HG02610 (cell line): ENCODE data around the gene DAP.
"Not testable (repeated sequence)": the region's sequence is repeated elsewhere in the genome, so short reads cannot be mapped to it uniquely, and the experiment has no call there.

Source experiments
- ATAC-seq: cut with Tn5 transposase; IDR thresholded peaks from one replicate; pipeline ENCODE4 v1.9.1; 2021; ENCODE audit warnings: mild to moderate bottlenecking, moderate library complexity; ENCODE audit not compliant: unreplicated experiment

The DAP gene

GRCh38 chr5:10674582-10674981 lies 86.5 kb downstream of the DAP start:
- ATAC-seq: no peak

- ATAC-seq: no peak
Observed at GRCh38 chr5:10674096-10674495, 86.9 kb downstream of the DAP start.

- no peak for ATAC-seq
Observed at GRCh38 chr5:10673407-10673806, 87.6 kb downstream of the DAP start.

- no peak for ATAC-seq
Observed at GRCh38 chr5:10673017-10673389, 88.0 kb downstream of the DAP start.

GRCh38 chr5:10672146-10673016 lies 88.7 kb downstream of the DAP start:
- ATAC-seq: no peak

- ATAC-seq: no peak
Observed at GRCh38 chr5:10671041-10672008, 89.7 kb downstream of the DAP start.

- ATAC-seq: no peak
Observed at GRCh38 chr5:10669983-10670382, 91.1 kb downstream of the DAP start.

GRCh38 chr5:10668697-10669096 lies 92.3 kb downstream of the DAP start:
- ATAC-seq: no peak

- ATAC-seq: no peak
Observed at GRCh38 chr5:10667431-10668057, 93.5 kb downstream of the DAP start.

- no peak for ATAC-seq
Observed at GRCh38 chr5:10666531-10667299, 94.3 kb downstream of the DAP start.

GRCh38 chr5:10665799-10666198 lies 95.2 kb downstream of the DAP start:
- ATAC-seq: no peak

GRCh38 chr5:10664180-10664769 lies 96.8 kb downstream of the DAP start:
- not testable (repeated sequence) for ATAC-seq

GRCh38 chr5:10663489-10664179 lies 97.4 kb downstream of the DAP start:
- no peak for ATAC-seq

- ATAC-seq: no peak
Observed at GRCh38 chr5:10662661-10663488, 98.2 kb downstream of the DAP start.

- no peak for ATAC-seq
Observed at GRCh38 chr5:10662083-10662482, 99.0 kb downstream of the DAP start.

GRCh38 chr5:10661401-10661800 lies 99.6 kb downstream of the DAP start:
- ATAC-seq: no peak

GRCh38 chr5:10660720-10661387 lies 100.2 kb downstream of the DAP start:
- ATAC-seq: no peak

GRCh38 chr5:10660135-10660534 lies 100.9 kb downstream of the DAP start:
- no peak for ATAC-seq
